ENCODE measurements around the gene ANXA5.
A peak's percentile ranks its signal among the peaks of the same experiment; 100 is the strongest.

Gene ANXA5

DNA sequence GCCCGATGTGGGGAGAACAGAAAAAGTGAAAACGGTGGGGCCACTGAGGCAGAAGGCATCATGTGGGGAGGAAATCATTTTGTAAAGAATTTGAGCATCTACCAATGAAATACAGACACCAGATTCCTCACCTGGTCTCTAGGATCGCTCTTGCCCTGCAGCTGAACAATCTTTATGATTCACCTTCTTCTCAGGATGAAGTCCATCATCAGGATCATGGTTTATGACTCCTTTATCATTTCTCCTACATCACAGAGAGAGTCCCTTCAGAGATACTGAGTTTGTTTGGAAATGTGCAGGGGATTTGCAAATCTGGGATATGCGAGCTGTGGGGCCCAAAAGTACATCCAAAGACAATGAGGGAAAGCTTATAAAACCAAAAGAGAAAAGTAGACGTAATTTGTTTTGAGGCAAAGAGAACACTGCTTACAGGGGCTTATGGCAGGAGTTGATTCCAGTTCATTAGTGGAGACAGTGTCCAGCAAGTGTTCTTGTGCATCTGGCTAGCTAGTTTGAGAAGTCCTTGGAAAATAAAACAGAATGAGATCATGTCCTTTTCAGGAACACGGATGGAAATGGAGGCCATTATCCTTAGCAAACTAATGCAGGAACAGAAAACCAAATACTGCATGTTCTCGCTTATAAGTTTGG lies 15.3 kb upstream of the ANXA5 start:
- DNase-seq (ENCODE audit: low spot score) = no peak

DNA sequence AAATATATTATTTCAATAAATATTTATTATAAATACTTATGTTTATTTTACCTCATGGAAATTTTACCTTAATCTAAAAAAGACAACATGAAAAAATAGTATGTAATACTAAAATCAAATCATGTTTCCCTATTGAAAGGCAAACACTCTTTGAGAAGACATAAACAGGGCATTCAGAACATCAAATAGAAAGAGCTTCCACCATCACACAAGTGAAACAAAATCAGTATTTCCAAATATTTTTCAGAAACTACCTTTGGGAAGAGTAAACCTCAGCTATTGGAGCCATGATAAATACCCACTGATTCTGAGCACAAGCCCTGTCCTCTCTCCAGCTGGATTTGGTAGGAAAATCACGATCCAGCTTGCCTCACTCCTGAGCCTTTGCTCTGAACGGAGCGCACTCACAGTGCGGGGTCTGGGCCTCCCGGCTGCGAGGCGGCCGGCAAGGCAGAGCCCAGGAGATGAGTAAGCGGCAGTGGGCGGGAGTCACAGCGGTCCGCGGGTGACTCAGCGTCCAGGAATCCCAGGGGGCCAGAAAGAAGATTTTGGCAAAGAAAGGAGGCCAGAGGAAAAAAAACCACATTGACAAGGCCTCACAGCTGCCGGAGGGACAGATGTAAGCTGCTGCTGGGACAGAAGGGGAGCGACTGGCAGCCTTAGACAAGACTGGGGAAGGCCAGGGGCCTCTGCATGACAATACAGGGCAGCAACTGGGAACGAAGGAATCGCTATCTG lies 14.7 kb upstream of the ANXA5 start:
- DNase-seq (ENCODE audit: low spot score) = peak; percentile 92

DNA sequence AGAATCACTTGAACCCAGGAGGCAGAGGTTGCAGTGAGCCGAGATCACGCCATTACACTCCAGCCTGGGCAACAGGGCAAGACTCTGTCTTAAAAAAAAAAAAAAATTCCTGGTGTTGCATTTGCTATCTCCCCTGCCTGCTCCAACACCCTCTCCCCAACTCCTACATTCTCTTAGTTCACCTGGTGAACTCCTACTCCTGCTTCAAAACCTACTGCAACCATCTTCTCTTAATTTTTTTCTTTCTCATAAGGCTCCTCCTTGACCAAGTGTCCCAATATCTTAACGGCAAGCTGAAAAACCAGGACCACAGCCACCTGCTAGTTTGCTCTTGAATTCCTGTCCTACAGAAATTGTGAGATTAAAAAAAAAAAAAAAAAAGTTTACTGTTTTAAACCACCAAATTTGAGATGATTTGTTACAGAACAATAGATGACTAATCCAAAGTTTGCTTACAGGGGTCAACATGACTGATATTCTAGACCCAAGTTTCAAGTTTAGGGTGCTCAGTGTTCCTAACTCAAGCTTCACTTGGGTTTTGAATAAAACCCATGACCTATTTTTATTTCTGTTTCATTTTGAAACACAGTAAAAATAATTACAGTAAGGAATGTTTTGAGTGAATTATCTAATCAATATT lies 13.1 kb upstream of the ANXA5 start:
- DNase-seq (ENCODE audit: low spot score) = no peak

DNA sequence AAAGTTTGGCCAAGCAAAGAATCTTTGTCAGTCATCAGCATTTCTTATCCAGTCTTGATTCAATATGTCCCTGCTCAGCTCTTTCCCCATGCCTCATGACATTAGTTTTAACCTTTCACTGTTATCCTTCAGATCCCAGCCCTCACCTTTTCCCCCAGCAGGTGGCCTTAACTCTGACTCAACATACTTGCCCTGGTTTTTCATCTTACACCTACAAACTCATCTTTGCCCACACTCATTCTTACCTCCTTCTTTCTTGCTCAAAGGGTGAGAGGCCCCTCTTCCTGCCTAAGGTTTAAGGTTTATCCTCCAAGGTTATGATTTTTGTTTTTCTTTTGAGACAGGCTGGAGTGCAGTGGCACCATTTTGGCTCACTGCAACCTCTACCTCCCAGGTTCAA lies 10.6 kb upstream of the ANXA5 start:
- DNase-seq (ENCODE audit: low spot score) = no peak

DNA sequence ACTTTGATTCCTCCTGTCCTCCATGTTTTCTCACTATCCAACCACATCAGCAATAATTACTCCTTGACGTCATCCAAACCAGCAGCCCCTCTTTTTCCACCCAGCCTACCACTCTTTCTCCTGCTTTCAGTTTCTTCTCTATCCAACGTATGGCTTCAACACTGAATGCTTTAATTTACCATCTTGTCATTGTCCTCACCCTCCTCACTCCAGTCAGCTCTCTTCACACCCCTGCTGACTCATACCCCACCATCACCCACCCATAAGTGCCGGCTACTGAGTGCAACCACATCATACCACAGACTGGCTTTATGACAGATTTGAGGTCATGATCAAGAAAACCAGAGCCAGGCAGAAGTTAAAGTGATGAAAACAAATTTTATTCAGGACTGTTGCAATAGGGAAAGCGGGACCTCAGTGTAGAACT lies 9.8 kb upstream of the ANXA5 start:
- peak; percentile 68 for DNase-seq (ENCODE audit: low spot score)

DNA sequence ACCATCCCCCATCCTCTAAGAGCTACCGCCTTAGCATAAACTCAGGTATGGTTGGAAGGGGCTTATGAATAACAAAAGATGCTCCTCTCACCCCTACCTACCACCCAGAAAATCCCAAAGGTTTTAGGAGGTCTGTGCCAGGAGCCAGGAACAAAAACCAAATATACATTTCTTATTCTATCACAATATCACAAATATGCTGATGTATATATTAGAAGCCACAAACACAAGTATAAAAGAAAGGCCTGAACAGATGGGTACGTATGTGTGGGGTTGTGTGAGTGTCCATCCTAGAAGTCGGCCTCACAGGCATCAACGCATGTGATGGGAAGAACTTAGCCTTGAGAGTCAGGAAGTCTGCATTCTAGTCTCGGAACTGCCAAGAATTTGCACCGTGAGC lies 8.7 kb upstream of the ANXA5 start:
- DNase-seq (ENCODE audit: low spot score) = no peak

DNA sequence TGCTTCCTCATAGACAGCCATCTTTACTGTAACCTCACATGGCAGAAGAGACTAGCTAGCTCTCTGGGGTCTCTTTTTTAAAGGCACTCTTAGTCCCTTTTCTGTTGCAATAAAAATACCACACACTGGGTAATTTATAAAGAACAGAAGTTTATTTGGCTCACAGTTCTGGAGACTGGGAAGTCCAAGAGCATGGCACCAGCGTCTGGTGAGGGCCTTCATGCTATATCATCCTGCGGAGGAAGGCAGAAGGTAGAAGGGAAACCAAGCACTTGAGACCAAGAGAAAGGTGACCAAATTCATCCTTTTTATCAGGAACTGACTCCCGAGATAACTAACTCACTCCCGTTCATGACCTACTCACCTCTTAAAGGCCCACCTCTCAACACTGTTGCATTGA lies 5.4 kb upstream of the ANXA5 start:
- DNase-seq (ENCODE audit: low spot score) = no peak

DNA sequence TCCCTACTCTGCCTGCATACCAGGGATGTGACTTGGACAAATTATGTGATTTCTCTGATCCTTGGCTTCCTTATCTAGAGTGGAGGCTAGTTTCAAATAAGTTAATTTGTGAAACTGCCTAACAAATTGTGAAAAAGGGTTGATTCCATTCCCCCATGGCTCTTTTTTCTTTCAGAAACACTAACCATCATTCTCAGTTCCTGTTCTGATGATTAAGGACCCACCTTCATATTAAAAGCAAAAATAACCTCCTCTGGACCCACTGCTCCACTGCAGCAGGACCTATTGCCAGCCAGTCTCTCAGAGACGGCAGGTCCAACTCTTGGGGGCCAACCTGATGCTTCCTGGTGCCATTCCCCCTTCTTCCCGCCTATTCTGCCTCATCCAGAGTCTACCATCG lies 4.5 kb upstream of the ANXA5 start:
- no peak for DNase-seq (ENCODE audit: low spot score)

DNA sequence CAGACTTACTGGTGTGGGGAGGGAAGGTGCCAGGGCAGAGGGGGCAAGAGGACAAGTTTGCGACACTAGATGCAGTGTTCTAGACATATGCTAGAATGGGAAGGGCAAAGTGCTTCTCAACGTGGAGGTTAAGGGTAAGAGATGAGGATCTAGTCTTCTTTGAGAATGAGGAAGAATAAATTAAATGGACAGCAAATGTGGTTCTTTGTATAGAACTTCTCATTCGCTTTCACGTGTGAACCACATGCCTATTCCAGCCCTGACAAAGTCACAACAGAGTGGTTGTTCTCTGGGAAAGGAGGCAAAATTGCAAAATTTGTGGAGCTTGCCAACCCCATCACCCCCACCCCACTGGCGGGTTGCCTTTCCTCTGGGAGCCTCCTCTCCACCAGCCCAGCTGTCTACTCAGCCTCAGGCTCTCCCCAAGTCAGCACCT lies 1.5 kb upstream of the ANXA5 start:
- peak; percentile 24 for DNase-seq (ENCODE audit: low spot score)

DNA sequence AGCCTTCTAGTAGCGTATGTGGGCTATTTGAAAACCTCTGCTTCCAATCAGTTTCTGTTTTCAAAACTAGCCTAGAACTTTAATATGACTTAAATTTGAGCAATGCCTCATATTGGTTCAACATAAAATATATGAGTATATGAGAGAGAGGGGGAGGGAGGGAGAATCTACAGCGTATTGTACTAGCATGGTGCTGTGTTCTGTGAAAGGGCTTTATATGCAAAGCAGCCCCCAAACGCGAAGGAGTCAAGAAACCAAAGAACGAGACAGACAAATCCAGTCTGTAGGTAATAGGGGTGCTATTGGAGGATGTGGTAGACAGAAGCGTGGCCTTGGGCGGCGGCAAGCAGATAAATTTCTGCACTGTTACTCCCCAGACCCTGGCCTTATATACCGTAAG lies 784 bp upstream of the ANXA5 start:
- no peak for DNase-seq (ENCODE audit: low spot score)

DNA sequence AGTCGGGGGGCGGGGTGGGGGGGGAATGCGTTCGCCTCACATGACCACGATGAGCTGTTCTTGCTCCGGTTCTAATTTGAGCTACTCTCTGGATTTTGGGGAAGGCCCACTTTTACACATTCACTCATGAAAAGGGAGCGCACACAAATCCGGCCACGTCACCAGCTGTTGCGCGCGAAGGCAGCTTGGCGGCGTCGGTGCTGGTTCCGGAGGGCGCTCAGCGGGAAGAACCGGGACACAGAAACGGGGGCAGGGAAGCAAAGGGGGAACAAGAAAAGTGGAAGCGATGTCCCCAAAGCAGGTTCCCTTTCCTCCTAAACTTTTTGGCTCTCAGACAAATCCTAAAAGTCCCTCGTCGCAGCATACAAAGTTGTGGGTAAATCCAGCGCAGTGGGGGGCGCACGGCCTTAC lies 605 bp downstream of the ANXA5 start:
- peak; percentile 70 for DNase-seq (ENCODE audit: low spot score)

DNA sequence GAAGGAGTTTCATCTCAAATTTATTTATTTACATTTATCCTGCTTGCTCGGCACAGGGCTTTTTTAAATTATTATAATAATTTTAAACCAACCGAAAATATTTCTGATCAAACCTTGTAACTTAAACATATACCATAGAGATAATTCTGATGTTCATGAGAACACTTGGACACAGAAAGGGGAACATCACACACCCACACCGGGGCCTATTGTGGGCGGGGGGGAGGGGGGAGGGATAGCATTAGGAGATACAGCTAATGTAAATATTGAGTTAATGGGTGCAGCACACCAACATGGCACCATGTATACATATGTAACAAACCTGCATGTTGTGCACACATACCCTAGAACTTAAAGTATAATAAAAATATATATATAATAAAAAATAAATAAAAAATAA lies 2.9 kb downstream of the ANXA5 start:
- no peak for DNase-seq (ENCODE audit: low spot score)

DNA sequence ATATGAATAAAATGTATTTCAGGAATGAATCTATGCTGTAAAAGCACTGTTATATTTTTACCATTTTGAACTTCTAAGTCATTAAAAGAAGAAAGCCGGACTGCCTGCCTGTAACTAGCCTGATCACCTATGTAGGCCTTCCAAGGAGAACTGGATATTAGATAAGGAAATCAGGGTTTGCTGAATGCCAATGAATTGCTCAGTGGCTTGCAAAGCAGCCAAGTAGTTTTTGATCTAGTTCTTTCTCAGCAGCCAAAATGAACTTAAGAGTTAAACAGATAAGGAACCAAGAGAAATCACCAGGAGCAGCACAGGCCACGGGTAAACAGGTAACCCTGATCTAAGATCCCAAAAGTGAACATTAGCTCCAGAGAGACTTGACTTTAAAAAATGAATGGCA lies 3.3 kb downstream of the ANXA5 start:
- DNase-seq (ENCODE audit: low spot score) = no peak

DNA sequence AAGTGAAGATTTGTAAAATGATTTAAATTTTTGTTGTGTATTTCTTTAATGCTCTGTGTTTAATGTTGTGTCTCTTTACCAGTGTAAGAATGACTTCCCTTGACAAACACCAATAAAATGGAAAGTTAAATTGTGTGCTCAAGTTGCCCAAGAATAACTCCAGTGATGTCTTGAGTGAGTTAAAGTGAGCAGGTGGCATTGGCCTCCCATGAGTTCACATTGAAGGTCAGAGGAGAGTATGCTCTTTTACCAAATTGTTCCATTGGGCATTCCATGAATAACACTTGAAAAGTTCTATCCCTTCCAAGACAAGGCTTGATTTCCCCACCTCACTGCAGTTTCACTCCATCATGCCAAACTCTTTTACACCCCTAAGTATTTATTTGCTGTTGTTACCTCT lies 4.5 kb downstream of the ANXA5 start:
- DNase-seq (ENCODE audit: low spot score) = no peak

DNA sequence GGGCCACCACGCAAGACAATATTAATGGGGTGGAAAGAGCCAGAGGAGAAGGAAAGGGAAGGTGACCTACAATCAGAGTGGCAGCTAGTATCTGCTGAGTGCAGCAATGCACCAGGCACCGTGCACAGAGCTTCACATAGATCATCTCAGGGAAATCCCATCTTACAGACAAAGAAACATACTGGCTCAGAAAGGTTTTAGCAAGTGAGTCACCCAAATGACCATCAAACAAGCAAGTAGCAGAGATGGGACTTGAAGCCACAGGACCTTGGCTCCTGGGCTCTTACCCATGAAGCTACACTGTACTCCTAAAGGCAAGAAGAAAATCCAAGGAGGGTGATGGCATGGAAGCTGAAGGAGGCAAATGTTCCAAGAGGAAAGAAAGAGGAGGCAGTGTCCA lies 6.8 kb downstream of the ANXA5 start:
- DNase-seq (ENCODE audit: low spot score) = no peak

DNA sequence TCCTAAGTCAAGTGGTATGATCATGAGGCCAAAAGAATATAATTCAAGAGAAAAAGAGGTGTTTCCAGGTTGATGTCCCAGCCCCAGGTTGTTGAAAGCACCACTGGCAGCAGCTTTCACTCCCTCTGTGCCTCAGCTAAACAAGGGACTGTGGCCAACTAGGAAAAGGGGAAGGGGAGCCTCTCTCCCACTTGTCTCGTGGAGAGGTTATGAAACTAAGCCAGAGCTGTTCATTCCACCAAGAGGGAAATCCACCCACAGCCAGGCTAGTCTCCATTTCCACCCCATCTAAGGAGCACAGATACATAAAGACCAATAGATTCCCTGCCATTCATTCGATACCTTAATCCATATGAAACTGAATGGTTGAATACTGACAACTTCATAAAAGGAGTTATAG lies 8.1 kb downstream of the ANXA5 start:
- no peak for DNase-seq (ENCODE audit: low spot score)

DNA sequence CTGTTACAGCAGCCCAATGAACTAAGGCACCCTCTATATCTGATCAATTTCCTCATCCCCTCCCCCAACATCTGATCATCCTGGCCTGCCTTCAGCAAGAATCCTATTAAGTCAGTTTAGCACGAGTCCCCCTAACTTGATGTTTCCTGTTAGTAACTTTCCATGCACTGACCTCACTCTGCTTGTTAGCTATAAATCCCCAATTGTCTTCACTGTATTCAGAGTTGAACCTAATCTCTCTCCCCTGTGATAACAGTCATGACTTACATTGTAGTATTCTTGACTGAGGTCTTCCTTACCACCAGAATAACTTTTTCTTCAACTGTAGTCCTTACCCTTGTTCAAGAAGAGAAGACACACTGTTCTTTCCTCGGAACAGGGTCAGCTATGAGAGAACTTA lies 8.5 kb downstream of the ANXA5 start:
- DNase-seq (ENCODE audit: low spot score) = no peak

DNA sequence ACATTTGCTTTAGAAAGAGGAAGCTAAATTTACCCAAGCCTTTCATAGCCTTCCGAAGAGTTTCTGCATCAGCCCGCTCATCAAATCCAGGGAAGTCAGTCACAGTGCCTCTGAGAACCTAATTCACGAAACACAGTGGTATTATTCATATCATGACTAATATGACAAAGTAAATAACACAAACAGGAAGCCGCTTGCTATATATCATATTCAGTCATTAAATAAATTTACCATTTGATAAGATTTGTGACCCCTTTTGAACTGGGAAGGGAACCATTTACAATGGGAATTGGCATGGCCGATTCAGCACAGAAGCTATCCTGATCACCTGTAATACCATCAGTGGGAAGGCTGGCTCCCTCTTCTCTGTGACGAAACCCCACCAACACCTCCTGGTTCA lies 10.5 kb downstream of the ANXA5 start:
- no peak for DNase-seq (ENCODE audit: low spot score)

DNA sequence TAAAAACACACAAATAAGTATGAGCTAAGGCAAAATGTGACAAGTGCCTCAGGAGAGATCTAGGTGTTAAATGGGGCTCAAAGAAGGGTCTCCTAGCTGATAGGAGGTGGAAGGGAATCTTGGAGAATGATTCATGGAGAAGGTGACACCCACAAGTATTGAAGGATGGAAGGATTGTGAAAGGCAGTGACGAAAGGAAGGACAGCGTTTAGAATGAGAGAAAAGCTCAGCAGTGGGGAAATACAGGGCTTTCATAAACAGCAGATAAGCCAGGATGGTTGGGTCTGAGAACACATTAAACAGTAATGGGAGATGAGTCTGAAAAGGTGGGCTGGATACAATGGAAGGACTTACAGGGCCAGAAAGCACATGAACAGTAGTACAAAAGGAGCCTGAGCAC lies 11.5 kb downstream of the ANXA5 start:
- no peak for DNase-seq (ENCODE audit: low spot score)

DNA sequence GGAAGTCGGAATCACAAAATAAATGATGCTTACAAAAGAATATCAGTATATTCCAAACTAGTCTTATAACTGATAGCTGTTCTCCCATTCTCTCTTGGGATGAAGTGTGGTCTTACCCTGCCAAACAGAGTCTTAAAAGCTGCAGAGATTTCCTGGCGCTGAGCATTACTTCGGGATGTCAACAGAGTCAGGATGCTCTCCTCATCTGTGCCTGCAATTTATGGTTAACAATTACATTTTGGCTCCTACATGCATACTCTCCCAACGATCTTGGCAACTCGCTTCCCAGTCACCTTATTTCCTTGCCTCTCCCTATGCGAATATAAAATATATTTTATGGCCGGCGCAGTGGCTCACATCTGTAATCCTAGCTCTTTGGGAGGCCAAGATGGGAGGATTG lies 12.2 kb downstream of the ANXA5 start:
- DNase-seq (ENCODE audit: low spot score) = no peak

DNA sequence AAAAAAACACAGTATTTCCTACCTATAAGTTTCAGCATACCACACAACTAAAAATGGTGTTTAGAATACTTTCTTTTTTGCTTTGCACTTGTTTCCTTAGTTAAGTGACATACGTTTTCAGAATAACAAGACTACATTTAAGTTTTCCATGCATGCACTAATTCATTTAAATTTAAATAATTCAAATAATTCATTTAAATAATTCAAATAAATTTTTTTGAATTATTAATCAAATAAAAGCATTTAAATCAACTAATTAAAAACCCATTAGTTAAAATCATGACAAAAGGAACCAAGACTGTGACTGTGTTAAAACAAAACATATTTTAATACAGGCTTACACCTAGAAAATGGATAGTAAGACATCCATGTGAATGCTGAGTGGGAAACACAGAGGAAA lies 12.8 kb downstream of the ANXA5 start:
- no peak for DNase-seq (ENCODE audit: low spot score)

DNA sequence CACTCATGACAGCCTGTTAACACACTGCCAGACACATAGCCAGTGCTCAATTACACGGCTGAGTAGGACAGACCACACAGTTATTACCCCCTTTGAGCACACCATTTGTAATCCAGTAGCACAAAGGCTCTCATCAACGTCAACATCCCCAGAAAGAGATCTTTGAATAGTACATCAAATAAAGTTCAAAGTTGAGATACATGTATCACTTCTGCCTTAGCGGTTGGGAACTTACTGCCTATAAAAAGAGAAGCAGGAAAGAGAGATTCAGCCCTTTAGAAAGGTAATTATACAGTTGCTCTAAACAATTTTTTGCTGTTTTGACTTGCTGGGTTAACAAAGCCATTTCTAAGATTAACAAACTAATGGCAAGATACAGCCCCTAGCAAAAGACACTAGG lies 16.2 kb downstream of the ANXA5 start:
- DNase-seq (ENCODE audit: low spot score) = no peak

DNA sequence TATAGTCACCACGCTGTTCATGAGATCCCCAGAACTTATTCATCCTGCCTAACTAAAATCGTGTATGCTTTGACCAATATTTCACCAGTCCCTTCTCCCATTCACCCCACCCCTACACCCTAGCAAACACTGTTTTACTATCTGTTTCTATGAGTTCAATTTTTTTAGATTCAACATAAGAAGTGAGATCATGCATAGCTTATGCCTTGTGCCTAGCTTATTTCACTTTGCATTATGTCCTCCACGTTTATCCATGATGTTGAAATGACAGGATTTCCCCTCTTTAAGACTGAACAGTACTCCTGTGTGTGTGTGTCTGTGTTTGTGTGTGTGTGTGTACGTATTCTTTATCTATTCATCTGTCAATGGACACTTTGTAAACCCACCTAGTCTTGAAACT lies 16.8 kb downstream of the ANXA5 start:
- DNase-seq (ENCODE audit: low spot score) = no peak

DNA sequence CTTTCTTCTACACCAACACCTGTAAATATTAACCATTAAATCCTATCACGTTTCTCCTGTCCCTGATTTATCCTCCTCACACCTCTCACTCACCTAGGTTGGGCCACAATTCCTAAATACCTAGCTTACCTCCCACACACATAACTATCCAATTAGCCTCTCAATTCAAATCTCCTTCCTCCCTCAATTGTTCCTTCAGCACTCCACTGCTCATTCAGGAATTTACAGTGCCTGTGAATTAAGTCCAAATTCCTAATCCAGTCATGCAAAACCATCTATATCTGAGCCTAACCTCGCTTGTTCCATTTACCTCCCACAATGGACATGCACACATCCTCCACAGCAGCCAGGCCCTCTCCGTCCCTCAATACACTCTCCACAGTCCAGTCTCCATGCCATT lies 17.5 kb downstream of the ANXA5 start:
- no peak for DNase-seq (ENCODE audit: low spot score)
